HAP-1 (cell line): Measurements from ENCODE around the gene CETN3.

ENCODE experiments used
- DNase-seq, 2 experiments: peaks; one replicate each; pipeline ENCODE4 v3.0.0-alpha.2; 2016 to 2020; ENCODE audit warnings: low spot score in 2 of 2
- H3K27me3 ChIP-seq: fragments of 250-450 bp; sonication (Bioruptor Pico); 2 replicates; pipeline ENCODE4 v1.5.1; 2020; ENCODE audit warnings: low read depth, mild to moderate bottlenecking, moderate library complexity
- H3K36me3 ChIP-seq: fragments of 250-450 bp; sonication (Bioruptor Pico); replicated peaks from 2 replicates; pipeline ENCODE4 v1.5.1; 2020; ENCODE audit warnings: mild to moderate bottlenecking
- H3K4me1 ChIP-seq: fragments of 250-450 bp; sonication (Bioruptor Pico); 2 replicates; pipeline ENCODE4 v1.5.1; 2020; ENCODE audit warnings: mild to moderate bottlenecking
- H3K4me3 ChIP-seq: fragments of 250-450 bp; sonication (Bioruptor Pico); 2 replicates; pipeline ENCODE4 v1.5.1; 2020; ENCODE audit warnings: mild to moderate bottlenecking, moderate library complexity
- H3K9me3 ChIP-seq: fragments of 250-450 bp; sonication (Bioruptor Pico); 2 replicates; pipeline ENCODE4 v1.5.1; 2020; ENCODE audit warnings: mild to moderate bottlenecking, moderate library complexity
- in situ Hi-C: fragments of 300-500 bp; cut with MboI; formaldehyde crosslinking; loops from 3 replicates; pipeline ENCODE4 v1.14.3; 2020; ENCODE audit warnings: low sequenced_read_pairs, inconsistent platforms, mixed read lengths

CETN3 gene

GRCh38 chr5:90409318-90410177 is at the start of gene CETN3:
Gene CETN3 (minus strand): TSS chr5:90409756. CDS start chr5:90409661, 95 bp downstream.
- peak; percentile 97 for DNase-seq
- no peaks in the 10 kb centered on the region for H3K9me3 ChIP-seq
- in situ Hi-C loops, result no loop called here
- peaks cover 14% of the 10 kb centered on the region; the same call in 1 of the 2 replicates for H3K36me3 ChIP-seq
- H3K4me3 ChIP-seq, result peak within 1 kb of the TSS; percentile 83
- H3K27me3 ChIP-seq, result no peaks in the 10 kb centered on the region
- peaks cover 22% of the 10 kb centered on the region for H3K4me1 ChIP-seq

DNA sequence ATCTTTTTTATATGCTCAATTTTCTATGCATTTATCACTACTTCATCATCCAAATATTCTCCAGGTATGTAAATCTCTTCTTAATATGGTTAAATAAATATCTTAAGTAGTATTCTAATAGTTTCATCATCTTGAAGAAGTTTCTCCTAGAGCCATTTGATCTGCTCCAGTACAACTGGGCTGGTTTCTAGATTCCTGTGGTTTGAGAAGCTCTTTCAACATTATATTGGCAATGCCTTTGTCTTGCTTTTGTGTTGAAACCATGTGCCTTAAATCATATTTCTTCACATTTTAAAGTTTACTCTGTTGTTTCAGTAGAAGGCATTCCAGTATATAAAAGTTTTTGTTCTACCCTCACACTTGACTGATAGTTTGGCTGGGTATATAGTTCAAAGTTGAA is 37.4 kb upstream of the CETN3 start:
- Histone ChIP-seq H3K27me3 (no peaks in the 10 kb centered on the region), H3K4me3 (no peak overlapping the region), H3K9me3 (no peaks in the 10 kb centered on the region), H3K36me3 (no peaks in the 10 kb centered on the region), H3K4me1 (no peaks in the 10 kb centered on the region)
- no peak for DNase-seq
- in situ Hi-C loops, result no loop called here

DNA sequence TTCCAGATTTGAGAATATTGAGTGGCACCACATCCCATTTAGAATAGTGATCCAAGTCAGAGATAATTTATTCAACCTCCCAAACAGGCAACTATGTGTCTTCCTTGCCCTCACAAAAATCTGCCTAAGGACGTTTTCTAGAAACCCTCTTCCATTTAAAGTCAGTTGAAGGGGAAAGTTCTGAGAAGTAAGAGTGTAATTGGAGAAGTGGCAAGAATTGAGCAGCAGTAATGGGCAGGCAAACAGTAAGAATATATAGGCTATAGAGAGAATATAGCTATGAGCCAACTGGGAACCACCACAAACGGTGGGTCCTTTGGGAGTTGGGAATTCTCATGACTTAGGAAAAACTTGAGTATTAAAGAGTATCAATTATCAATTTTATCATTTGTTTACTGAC is 31.1 kb upstream of the CETN3 start:
- Histone ChIP-seq H3K27me3 (no peaks in the 10 kb centered on the region), H3K9me3 (no peaks in the 10 kb centered on the region), H3K4me1 (peaks cover 4% of the 10 kb centered on the region), H3K4me3 (no peak overlapping the region), H3K36me3 (no peaks in the 10 kb centered on the region)
- in situ Hi-C loops, result no loop called here
- DNase-seq, result no peak

DNA sequence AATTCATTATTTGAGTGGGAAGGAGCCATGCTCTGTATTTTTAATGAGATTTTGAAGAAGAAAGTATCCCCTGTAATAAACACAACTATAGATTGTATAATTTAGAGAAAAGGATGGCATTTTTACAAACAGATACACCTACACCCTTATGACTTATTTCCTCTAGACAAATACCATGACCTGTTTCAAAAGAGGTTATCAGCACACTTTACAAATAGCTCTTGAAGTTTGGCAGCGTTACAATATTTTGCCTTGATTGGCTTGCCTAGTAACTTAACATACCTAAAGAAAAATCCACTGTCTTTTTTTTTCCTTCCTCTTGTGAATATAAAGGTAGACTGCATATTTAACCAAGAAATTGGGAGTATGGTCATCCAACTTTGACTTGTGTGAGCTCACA is 28.5 kb upstream of the CETN3 start:
- Histone ChIP-seq H3K36me3 (no peaks in the 10 kb centered on the region), H3K9me3 (no peaks in the 10 kb centered on the region), H3K4me3 (no peak overlapping the region), H3K27me3 (no peaks in the 10 kb centered on the region), H3K4me1 (peaks cover 4% of the 10 kb centered on the region)
- DNase-seq, result no peak
- in situ Hi-C loops, result no loop called here

GRCh38 chr5:90437663-90438062 is 28.1 kb upstream of the CETN3 start:
- in situ Hi-C loops, result no loop called here

DNA sequence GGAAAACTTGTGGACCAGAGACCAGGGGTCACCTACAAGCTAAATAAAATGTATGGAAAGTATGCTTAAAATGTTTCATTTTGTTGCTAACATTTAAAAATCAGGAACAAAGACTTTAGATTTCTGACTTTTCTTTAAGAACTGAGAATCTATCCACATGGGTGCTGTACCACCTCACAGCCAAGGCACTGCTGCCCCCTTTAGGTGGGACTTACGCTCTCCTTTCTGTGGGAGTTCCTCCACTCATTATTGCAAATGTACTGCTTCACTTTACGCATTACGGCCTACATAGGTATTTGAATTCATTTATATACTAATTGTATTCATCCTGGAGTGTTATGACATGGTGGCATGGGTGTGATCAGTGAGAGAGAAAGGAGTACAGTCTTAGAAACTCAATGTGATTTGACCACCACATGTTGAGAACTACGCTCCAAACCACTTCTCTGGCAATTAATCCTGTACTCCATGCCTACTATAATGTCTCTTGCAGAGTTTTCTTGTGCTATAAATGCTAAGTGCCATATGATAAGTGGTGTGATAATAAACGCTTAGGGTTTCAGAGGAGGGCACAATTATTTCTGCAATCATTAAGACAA is 24.7 kb upstream of the CETN3 start:
- H3K36me3 ChIP-seq, result no peaks in the 10 kb centered on the region
- H3K9me3 ChIP-seq, result no peaks in the 10 kb centered on the region
- in situ Hi-C loops, result no loop called here
- no peaks in the 10 kb centered on the region for H3K27me3 ChIP-seq
- no peak overlapping the region for H3K4me3 ChIP-seq
- DNase-seq, result peak; percentile 60 to 83
- no peaks in the 10 kb centered on the region for H3K4me1 ChIP-seq

More at GRCh38 chr5:90437663-90438062, 28.1 kb upstream of the CETN3 start:
- Histone ChIP-seq H3K4me1 (peaks cover 4% of the 10 kb centered on the region), H3K36me3 (no peaks in the 10 kb centered on the region), H3K9me3 (no peaks in the 10 kb centered on the region), H3K4me3 (no peak overlapping the region), H3K27me3 (no peaks in the 10 kb centered on the region)
- no peak for DNase-seq

- H3K27me3 ChIP-seq, result peaks cover 2% of the 10 kb centered on the region; the same call in 1 of the 2 replicates
- H3K36me3 ChIP-seq, result no peaks in the 10 kb centered on the region
- H3K9me3 ChIP-seq, result no peaks in the 10 kb centered on the region
- no peak for DNase-seq
- no peak overlapping the region for H3K4me3 ChIP-seq
- in situ Hi-C loops, result no loop called here
- no peaks in the 10 kb centered on the region for H3K4me1 ChIP-seq
These were observed 14.7 kb upstream of the CETN3 start for GRCh38 chr5:90424245-90424644.

DNA sequence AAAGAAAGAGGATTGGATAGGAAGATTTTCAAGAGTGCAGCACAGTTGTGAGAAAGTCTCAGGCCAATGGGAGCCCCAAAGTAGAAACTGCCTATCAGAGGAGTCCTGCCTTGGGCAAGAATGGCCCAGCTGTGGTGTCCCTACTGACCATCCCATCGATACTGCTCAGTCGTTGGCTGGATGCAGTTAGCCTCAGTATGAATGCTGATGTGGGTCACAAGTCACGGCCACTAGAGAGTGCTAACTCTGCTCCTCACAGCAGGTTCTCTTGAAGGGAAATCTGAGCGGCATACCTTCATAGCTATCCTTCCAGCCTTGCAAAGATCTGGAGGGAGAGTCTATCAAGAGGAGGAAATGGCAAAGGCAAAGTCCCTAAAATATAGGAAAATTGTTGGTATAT is 11.6 kb upstream of the CETN3 start:
- DNase-seq, result peak in 1 of 2 experiments; percentile 23

DNA sequence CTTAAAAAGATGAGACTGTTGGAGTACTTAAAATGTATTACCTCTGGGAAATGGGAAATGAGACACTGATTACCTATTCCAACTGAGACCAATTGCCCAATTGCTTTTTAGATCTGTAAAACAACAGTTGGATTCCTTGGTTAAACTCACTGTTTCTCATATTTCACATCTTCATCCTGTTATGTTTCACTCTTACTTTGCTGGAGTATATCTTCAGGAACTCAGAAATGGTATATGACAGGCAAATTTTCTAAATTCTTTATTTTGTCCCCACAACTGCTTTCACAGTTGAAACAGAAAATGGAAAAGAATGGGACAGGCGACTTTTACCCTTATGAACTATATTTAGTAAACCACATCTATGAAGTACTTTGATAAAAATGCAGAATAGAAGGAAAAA is 8.7 kb upstream of the CETN3 start:
- Histone ChIP-seq H3K4me1 (no peaks in the 10 kb centered on the region), H3K9me3 (no peaks in the 10 kb centered on the region), H3K27me3 (no peaks in the 10 kb centered on the region), H3K4me3 (no peak overlapping the region), H3K36me3 (no peaks in the 10 kb centered on the region)
- in situ Hi-C loops, result no loop called here
- no peak for DNase-seq

More for the DNA sequence above, 11.6 kb upstream of the CETN3 start:
- Histone ChIP-seq H3K27me3 (no peaks in the 10 kb centered on the region; the same call in 1 of the 2 replicates), H3K9me3 (no peaks in the 10 kb centered on the region), H3K4me3 (no peak overlapping the region), H3K36me3 (no peaks in the 10 kb centered on the region), H3K4me1 (no peaks in the 10 kb centered on the region)
- in situ Hi-C loops, result no loop called here

DNA sequence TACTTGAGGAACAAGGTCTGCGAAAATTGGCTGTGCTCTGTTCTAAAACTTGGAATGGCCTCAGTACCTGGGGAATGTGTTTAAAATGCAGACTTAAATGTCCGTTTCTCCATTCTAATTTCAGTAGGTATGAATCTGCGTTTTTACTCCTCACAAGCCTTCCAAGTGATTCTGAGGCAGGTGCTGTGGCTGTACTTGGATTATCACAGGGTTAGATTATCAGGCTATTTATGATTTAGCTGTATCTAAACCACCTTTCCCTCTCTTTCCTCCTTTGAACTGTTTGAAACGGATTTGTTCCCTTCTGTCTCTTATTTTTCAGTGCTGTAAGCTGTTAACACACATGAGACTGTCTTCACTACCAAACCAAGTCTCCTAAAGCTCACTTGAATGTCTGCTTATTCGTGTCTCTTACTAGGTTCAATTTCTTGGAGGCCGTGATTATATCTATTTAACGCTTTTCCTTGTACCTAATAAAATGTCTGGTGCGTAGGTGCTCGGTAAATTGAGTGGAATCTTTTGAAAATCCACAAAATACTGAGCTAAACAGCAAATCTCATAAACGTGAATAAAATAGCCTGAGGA is 714 bp upstream of the CETN3 start:
- DNase-seq, result peak in 1 of 2 experiments; percentile 16
- Histone ChIP-seq H3K9me3 (no peaks in the 10 kb centered on the region), H3K4me3 (peak overlapping the region; percentile 83), H3K4me1 (peaks cover 22% of the 10 kb centered on the region), H3K27me3 (no peaks in the 10 kb centered on the region), H3K36me3 (peaks cover 9% of the 10 kb centered on the region; the same call in 1 of the 2 replicates)
- in situ Hi-C loops, result no loop called here

DNA sequence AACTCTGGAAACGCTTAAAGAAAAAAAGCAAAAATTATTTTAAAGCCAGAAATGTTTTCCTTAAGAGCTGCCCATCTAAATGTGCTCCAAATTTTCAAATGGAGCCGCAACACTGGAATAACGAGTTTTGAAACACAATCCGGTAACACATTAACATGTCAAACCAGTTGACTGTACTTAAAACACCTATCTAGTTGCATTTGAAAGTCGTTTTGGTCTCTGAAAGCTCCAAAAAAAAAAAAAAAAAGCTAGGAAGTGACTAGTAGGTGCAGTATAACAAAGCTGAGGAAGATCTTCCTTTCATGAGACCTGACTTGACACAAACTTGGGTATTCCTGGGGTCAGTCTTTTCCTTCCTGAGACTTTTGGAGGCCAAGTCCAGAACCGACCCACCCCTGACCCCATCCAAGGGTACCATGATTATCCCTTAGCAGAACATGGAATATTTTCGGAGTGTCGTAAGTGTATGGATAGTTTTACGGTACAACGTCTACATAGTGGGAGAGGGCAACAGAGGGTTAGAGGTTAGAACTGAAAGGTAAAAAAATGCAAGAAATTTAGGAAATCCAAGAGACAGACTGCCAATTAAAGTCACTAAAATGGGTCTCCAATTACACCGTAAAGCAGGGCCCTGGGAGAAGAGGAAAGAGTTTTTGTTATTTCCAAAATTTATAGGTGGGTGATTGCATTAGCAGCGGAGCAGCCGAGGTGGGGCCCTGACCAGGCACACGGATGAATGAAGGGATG is 812 bp downstream of the CETN3 start:
- H3K36me3 ChIP-seq, result peaks cover 21% of the 10 kb centered on the region
- in situ Hi-C loops, result no loop called here
- H3K27me3 ChIP-seq, result no peaks in the 10 kb centered on the region
- no peaks in the 10 kb centered on the region for H3K9me3 ChIP-seq
- peak overlapping the region; percentile 83 for H3K4me3 ChIP-seq
- H3K4me1 ChIP-seq, result peaks cover 22% of the 10 kb centered on the region
- peak; percentile 13 to 40 for DNase-seq

GRCh38 chr5:90406466-90406865 is 3.1 kb downstream of the CETN3 start:
- no peak for DNase-seq
- no peak overlapping the region for H3K4me3 ChIP-seq
- in situ Hi-C loops, result no loop called here
- peaks cover 21% of the 10 kb centered on the region for H3K36me3 ChIP-seq
- no peaks in the 10 kb centered on the region for H3K27me3 ChIP-seq
- no peaks in the 10 kb centered on the region for H3K9me3 ChIP-seq
- H3K4me1 ChIP-seq, result peaks cover 27% of the 10 kb centered on the region

GRCh38 chr5:90402521-90403255 is 6.9 kb downstream of the CETN3 start:
- H3K4me3 ChIP-seq, result no peak overlapping the region
- in situ Hi-C loops, result no loop called here

More at GRCh38 chr5:90402521-90403255, 6.9 kb downstream of the CETN3 start:
- H3K27me3 ChIP-seq, result no peaks in the 10 kb centered on the region
- peaks cover 14% of the 10 kb centered on the region for H3K4me1 ChIP-seq
- peak; percentile 24 to 30 for DNase-seq
- H3K36me3 ChIP-seq, result peaks cover 35% of the 10 kb centered on the region
- H3K9me3 ChIP-seq, result no peaks in the 10 kb centered on the region
